HG03520 (cell line): ENCODE data around the gene BEST4.
"Not testable (repeated sequence)": the region's sequence is repeated elsewhere in the genome, so short reads cannot be mapped to it uniquely, and the experiment has no call there.

Experiments used
- ATAC-seq: cut with Tn5 transposase; IDR thresholded peaks from one replicate; pipeline ENCODE4 v1.9.1; 2021; ENCODE audit warnings: mild to moderate bottlenecking, moderate library complexity; ENCODE audit not compliant: unreplicated experiment

The BEST4 gene

DNA sequence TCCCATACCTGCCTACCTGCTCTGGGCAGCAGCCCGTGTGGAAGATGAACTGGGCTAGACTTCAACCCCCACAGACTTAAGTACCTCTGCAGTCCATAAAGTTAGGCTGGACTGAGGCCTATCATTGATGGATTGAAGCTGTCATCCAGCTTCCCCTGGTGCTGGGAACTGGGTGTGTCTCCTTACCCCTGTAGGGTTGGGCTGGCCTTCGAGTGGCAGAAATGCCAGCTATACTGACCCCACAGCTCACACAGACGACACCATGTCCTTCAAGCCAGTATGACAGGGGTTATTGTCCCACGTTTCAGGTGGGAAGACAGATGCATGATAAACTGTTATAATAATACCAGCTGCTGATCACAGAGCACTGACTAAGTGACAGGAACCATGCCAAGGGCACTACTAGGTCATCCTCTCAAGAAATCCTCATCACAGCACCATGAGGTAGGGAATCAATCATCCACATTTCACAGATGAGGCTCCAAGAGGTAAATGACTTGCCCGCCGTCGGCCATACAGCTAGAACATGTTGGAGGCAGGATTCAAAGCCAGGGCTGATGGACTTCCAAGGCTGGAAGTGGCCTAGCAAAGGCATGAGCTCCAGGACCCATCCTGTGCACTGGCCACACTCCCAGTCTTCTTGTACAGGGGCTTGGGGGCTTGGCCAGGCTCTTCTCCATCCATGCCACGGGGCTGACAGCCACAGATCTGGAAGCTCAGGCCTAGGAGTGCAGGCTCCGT is at the start of gene BEST4:
Gene BEST4, minus strand, starts transcription at position 51 of the 741 bp plus-strand sequence. CDS start 465 bp downstream, outside the sequence.
- ATAC-seq: no peak

DNA sequence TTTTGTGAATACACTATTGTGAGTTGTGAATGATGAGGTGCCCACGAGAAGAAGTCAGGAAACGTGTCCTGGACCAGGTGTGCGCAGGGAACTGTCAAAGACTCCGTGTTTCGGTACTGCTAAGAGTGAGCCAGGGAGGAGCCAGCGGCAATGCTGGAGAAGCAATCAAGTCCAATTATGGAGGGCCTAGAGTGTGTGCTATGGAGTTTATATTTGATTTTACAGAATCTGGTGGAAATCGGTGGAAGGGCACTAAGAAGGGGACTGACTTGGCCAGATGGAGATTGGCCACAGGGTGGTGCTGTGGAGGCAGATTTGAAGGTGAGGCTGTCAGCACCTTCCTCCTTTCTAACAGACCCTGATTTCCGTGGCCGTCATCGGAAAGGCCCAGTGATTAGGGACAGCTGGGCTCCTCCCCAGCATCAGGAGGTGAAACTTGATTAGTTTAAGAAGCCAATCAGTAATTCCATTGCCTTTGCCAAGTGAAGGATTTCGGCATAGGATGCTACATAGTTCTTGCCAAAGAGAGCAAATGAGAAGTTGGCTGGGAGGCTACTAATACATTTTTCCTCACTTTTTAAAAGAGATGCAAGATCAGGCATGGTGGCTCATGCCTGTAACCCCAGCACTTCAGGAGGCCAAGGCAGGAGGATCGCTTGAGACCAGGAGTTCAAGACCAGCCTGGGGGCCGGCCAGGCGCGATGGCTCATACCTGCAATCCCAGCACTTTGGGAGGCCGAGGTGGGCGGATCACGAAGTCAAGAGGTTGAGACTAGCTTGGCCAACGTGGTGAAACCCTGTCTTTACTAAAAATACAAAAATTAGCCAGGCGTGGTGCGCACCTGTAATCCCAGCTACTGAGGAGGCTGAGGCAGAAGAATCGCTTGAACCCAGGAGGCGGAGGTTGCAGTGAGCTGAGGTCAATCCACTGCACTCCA is 48.0 kb upstream of the BEST4 start:
- no peak for ATAC-seq

DNA sequence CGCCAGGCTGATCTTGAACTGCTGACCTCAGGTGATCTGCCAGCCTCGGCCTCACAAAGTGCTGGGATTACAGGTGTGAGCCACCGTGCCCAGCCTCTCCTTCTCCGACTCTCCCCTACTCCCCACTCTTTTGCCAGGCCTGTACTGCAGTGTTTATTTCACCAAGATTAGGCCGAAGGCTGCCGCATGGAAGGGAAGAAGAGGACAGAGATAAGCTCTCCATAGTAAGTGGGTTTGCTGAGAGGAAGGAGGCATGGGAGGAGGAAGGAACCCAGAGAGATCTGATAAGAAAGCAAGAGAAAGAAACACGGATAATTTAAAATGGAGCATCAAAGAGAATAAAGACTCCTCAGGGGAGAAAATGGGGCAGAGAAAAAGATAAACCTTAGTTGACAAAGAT is 46.4 kb upstream of the BEST4 start:
- ATAC-seq: no peak

DNA sequence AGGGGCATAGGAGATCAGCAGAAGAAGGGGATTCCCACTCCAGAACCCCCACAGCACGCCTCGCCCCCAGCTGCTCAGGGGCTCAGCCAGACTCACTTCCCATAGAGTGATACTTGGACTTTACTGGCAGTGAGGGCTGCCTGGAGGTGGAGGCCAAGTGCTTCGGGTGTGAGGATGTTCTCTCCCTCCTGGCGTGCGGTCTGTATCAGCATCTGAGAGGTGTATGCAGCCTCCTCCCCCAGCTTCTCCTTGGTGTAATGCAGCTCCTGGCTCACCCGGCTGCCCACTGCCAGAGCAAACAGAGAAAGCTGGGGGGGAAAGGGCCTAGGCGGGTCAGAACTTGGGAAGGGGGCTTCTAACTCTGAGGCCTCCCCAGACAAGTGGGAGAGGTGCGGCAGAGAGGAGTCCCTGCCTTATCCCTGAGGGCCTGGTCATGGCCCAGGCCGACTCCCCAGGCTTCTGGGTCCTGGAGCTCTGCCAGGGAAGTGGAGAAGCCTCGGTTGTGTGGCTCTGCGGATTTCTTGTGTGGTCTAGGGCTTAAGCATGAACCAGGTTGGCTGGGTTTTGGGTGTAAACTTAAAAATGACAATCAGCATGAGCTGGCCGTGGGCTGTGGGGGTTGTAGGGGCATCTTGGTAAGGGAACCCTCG is 44.2 kb upstream of the BEST4 start:
- no peak for ATAC-seq

DNA sequence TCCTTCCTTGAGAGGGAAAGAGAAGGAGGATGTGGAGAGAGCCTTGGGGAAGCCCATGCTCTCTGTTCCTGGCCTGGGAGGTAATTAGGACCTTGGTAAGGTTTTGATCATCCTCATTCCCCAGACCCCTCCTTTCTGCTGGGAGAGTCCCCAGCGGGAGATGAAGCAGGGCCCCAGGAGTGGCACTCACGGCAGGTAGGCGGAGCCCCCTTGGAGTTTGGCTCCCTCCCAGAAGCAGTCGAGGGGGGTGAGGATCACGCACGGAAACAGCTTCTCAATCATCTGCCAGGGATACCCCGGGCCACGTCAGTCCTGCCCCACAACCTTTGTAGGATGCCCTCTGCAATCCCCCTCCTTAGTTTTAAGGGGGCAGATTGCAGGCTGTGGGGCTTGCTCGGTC is 43.5 kb upstream of the BEST4 start:
- ATAC-seq: no peak

DNA sequence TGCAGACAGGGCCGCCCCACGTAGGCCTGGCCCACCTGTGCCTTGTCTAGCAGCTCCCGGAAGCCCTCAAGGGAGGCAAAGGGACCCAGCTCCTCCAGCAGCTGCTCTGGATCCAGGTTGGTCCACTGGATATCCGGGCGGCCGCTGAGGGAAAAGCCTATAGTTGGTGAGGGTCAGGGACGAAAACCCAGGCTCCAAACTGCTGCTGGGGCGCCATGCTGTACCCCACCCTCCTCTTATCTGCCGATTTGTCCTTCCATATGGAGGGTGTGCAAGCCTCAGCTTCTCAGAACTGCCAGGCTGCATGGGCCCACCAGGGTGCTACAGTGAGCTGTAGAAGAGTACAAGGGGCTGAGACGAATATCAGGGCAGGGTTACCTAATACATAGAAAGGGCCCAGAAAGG is 42.9 kb upstream of the BEST4 start:
- ATAC-seq: no peak

DNA sequence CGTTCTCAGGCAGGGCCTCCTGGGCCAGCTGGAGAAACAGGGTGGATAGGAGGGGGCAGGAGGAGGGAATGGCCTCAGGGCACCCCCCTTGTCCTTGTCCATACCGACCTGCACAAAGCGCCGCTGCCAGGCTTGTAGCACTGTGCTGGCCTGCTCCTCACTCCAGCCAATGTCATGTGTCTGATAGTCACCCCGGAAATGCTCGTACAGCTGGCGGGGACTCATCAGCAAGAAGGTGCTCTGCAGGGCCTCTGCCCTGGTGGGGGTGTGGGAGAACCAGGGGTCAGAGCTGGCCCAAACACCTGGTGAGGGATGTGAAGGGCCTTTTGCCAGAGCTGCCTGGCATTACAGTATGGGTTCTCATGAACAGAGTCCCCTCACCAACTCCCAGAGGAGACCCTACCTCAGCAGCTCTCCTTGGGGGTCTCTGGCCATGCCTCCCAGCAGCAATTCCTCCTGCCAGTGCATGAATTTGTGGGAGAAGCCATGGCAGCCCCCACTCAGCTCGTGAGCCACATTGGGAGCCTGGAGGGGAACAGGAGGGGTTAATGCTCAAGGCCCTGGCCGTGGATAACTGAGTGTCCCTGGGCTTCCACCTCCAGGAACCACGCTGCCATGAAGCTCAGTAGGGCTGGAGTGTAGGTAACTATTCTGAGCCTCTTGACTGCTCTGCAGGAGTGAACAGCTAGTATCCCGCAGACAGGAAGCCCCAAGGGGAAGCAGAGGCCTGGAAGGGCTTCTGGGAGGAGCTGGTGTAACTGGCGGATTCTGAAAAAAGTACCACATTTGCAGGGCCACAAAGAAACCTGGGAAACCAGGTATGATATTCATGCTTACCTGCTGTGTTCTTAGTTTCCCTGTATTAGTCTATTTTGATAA is 41.8 kb upstream of the BEST4 start:
- no peak for ATAC-seq

DNA sequence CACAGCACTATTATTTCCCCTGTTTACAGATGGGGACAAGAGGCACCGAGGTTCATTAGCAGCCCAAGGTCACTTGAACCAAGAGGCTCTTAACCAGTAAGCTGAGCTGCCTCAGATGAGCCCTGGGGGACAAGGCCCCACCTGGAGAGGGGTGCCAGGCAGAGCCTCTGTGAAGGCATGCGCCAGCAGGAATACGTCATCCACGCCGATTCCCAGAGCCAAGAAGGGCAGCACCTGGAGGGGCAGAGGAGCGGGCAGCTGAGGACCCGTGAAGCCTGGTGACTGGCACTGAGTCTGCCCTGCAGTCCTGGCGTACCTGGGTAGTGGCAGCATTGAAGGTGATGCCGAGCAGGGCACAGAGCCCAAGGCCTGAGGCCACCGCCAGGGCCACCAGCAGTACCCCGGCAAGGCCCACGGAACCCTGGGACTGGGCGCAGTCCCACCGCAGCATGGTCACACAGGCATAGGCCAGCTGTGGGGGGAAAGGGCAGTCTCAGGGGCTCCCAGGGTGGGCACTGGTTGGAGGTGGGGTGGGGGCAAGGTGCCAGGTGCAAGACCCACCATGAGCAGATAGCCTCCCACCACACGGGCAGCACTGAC is 41.0 kb upstream of the BEST4 start:
- no peak for ATAC-seq

DNA sequence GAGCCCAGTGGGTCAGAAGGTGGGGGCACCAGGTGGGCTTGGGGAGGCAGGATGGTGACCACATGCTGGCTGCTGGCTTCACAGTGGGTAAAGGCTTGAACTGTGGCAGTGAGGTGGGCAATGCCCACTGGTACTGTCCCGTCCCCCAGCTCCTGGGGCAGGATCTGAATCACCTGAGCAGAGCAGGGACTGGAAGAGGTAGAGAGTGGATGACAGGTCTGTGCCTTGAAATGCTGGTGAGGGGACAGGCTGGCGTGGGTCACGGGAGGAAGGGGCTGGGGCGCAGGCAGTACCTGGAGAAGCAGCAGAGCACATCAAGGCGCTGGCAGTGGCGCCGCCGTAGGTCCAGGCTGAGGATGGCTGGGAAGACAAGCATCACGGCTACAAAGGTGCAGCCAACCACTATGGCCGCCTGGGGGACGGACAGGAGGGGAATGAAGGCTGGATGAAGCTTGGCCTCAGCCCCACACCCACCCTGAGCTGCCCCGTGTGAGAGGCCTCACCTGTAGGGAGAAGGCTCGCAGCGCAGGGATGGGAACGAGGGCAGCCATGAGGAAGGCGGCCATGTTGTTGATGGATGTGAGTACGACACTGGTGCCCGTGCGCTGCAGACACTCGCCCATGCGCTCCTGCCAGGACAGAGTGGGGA is 40.2 kb upstream of the BEST4 start:
- ATAC-seq: no peak

DNA sequence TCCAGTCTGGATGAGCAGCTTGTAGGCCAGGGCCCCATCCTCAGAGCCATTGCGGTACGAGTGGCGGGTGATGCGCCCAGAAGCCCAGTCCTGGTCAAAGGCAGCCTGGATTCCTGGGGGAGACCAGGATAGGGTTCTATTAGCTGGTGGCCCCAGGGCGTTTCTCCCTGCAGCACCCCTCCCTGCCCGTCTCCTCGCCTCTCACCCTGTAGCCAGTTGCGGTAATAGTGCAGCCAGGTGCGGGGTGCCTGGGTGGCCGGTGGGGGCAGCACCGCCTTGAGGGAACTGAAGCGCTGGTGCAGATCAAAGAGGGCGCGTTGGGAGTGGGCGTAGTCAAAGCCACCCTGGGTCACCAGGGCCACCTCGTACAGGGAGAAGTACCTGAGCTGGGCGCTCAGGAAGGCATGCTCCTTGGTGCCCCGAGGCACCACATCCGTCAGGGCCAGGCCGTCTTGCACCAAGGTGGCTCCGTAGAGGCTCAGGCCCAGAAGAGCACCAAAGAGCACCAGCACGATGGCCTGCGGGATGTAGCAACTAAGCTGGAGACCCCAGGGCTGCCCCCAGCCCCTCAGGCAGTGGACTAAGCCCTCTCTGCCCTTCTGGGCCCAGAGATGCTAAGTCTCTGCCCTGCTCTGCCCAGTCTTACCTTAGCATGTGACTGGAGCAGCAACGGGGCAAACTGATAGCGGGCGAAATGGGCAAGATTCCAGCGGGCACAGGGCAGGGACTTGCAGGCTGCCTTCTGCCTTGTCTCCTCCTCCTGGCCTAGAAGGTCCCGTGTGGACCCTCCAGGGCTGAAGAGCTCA is 39.4 kb upstream of the BEST4 start:
- ATAC-seq: no peak

DNA sequence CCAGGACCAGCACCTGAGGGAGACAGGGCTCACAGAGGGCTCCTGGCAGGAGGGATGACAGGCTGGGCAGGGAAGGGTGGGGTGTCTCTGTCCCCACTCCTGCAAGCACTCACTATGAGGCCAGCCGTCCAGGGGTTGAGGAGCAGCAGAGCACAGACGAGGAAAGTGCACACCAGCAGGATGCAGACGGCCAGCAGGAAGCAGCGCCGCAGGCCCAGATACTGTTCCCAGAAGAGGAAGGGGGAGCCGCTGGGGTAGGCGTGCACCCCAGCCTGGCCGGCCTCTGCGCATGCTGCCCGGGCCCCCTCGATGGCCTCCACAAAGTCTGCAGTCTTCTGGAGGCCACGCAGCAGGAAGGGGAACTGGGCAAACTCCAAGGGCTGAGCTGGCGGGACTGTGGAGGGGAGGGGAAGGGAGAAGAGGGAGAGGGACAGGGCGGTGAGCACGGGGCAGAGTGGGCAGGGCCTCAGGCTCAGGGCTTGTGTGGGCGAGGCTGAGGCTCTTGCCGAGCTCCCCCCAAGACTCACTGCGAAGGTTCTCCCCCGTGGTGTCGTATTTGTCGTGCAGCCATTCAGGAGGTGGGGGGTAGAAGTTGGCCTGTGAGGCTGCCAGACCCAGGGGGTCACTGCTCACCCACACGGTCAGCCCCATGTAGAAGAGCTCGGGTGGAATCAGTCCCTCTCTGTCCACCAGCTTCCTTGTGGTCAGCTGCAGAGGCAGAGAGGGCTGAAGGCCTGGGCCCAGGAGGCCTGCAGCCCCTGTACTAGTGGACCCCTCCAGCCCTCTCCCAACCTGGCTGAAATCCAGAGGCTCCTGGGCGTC is 38.6 kb upstream of the BEST4 start:
- no peak for ATAC-seq

DNA sequence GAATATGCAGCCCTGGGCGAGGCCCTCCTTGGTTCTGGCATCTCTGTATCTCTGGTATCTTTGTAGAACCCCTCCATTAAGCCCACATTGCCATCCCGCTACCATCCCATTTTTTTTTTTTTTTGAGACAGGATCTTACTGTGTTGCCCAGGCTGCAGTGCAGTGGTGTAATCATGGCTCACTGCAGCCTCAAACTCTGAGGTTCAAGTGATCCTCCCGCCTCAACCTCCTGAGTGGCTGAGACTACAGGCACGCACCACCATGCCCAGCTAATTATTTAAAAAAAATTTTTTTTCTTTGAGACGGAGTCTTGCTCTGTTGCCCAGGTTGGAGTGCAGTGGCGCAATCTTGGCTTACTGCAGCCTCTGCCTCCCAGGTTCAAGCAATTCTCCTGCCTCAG is 36.4 kb upstream of the BEST4 start:
- ATAC-seq: not testable (repeated sequence)

DNA sequence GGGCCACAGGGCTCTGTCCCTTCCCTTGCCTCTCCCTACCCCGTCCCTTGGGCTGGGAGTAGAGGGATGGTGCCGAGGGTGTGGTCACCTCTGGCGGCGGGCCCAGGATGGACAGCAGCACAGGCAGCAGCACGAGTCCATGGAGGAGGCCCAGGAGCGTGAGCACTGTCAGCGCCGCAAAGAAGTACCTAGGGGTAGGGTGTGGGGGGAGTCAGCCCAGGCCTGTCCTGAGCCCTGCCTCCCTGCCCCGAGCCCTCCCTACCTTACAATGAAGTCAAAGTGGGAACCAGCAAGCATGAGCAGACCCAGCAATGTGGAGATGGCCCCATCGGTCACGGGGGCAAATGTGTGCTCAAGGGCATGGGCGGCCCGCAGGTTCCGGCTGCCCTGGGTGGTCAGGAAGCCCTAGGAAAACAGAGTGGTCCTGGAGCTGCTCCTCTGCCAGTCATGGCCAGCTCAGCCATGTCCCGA is 35.0 kb upstream of the BEST4 start:
- no peak for ATAC-seq

DNA sequence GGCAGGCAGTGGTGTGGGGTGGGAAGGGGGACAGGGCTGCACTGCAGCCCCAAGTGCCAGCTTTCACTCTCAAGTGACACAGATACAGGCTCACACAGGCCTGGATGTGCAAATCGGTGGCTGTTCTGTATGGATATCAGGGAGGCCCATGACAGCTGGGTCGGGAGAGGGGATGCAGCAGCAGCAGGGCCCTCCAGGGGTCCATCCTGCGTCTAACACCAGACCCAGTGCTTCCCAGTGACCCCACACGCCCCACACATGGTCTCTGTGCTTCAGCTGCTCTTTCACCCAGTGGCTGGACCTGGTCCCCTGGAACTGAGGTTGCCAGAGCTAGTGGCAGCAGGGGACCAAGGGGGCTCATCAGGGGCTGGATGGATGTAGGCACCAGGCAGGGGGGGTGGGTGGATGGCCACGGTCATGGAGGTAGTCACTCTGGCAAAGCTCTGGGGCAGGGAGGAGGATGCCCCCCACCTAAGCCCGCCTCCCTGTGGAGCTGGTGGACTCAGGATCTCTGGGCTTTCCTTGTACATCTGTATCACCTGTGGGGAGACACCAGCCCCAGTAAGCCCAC is 34.2 kb upstream of the BEST4 start:
- no peak for ATAC-seq

DNA sequence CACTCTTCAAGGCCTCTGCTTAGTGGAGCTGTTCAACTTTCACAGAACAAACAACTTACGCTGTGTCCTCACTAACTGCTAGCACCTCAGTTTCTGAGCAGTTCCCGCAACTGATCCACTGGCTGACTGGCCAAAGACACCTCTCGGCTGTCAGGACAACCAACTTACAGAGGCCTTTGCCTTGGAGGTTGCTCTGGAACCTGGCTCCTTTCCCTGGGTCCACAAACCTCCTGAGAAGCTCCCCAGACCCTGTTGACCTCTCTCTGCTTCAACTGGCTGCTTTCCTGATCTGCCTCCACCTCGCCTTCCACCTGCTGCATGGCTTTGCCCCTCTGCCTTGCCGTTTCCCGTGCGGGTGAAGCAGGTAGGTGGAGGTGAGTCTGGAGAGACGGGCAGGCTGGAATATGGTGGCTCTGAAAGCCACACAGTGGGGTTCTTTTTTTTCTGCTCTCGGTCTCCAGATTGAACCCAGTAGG is 33.3 kb upstream of the BEST4 start:
- no peak for ATAC-seq

DNA sequence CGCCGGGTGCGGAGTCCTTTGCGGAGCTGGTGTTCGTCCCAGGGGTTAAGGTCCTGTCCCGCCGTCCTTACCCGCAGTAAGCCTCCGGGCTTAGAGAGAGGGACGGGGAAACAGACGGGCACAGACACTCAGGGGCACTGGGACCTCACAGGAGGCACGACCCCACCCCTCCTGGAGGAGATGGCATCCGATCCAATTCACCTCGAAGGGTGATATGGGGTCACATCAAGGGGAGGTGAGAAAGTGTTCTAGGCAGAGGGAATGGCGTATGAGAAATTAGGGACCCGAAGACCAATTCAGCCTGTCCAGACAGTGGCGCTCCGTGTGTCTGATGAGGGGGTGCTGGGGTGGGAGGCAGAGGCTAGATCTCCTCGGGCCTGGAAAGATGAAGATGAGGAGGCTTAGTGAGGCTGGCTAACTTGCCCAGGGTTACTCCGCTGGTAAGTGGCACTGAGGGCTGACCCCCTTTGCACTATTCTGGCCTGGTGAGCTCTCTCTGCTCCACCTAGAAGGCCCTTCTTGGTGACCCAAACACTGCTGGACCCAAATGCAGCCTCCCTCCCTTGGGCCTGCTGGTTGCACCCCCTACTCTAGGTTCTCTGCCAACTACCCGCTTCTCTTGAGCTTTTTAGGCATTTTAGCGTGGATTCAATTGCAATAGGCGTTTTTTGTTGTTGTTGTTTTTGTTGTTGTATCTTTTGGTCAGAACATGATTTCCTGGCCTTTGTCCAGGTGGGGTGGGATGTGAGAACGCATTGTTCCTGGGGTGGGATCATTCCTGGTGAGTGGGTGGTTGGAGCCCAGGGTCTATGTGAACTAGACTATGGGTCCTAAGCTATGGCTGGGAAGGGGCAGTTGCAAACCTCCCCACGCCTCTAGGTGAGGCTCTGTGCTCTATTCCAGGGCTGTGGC is 32.6 kb upstream of the BEST4 start:
- no peak for ATAC-seq
